HG03342 (cell line): ENCODE measurements around the gene TTLL5.
"Not testable (repeated sequence)": the region's sequence is repeated elsewhere in the genome, so short reads cannot be mapped to it uniquely, and the experiment has no call there.

Experiments used
- ATAC-seq: cut with Tn5 transposase; IDR thresholded peaks from one replicate; pipeline ENCODE4 v1.9.1; 2021; ENCODE audit warnings: mild to moderate bottlenecking, moderate library complexity; ENCODE audit not compliant: unreplicated experiment

The TTLL5 gene

GRCh38 chr14:75649773-75650172, 11.3 kb upstream of the TTLL5 start:
- ATAC-seq: no peak

DNA sequence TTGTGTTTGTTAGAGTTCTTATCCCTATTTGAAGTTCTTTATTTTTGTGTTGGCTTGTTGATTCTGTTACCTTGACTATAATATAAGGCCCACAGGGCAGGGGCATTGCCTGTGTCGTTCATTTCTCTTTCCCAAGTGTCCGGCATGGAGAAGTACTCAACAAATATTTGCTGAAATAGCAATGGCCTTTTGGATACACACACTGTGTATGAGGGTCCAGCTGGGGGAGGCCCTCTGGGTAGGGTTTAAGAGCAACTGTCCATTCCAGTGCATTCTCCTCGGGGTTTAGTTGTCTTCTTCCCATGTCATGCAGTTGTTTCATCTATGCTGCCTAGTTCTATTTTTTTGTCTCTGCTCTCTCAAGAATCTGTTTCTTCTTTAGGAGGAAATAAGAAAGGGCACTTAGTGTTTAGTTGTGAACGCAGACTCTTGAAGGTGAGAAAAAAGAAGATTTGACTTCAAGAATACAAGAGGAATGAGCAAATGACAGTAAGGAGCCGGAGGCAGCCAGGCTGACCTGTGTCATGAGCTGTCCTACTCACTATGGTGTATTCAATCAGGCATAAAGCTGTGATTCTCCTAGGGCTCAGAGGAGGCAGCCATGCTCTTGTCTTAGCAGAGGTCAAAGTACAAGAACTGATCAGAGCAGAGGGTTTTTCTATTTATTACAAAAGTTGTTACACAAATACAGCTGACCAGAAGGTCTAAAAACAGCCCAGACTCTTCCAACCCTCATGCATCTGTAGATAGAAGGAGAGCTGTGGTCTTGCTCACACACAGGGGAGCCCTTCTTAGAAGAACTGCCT, 10.6 kb upstream of the TTLL5 start:
- ATAC-seq: no peak

DNA sequence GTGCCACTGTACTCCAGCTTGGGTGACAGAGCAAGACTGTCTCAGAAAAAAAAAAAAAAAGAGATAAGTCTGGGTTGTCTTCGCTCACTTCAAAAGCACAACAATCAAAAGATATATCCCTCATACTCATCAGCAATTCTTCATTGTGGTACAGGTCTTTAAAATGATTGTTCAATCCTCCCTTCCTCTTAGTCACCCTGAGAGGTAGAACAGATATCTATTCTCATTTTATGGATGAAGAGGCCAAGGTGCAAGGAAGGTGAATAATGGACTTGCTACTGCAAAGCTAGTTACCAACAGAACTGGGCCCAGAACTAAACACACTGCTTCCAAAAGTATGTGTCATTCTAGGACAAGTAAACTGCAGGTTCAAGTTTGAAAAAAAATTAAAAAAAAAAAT, 7.5 kb upstream of the TTLL5 start:
- ATAC-seq: no peak

GRCh38 chr14:75654127-75654732, 6.8 kb upstream of the TTLL5 start:
- ATAC-seq: no peak

- ATAC-seq: no peak
Observed at GRCh38 chr14:75655235-75655634, 5.8 kb upstream of the TTLL5 start.

- ATAC-seq: no peak
Observed at GRCh38 chr14:75657331-75657730, 3.7 kb upstream of the TTLL5 start.

DNA sequence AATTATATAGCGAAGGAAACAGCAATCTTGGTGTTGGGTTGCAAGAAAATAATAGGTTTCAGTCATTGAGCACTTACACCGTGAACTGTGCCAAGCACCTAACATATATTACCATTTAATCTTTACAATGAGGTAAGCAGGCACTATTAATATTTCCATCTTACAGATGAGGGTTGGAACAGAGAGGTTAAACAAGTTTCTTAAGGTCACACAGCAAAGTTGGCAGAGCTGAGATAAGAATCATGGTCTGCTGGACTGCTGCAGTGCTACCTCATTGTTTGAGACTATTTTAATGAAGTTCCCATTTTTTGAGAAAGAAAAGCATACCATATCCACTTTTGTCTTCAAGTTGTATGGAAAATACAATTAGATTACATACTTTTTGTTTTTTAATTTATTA, 2.1 kb upstream of the TTLL5 start:
- ATAC-seq: no peak

DNA sequence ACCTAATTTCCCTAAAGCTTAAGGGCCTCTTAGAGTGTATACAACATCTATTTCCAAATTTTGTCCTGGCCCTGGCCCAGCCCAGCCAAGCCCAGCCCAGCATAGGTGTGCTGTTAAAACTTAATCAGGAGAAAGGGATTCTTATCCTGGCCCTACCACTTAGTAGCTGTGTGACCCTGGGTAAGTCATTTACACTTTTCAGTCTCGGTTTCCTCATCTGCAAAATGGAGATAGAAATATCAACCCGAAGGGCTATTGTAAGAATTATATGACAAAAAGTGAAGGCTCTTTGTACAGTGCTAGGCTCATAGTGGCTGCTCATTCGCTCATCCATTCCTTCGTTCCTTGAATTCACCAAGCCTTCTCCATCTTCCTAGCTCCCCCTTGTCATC, 812 bp upstream of the TTLL5 start:
- ATAC-seq: no peak

GRCh38 chr14:75661499-75661814, 411 bp downstream of the TTLL5 start:
- no peak for ATAC-seq

DNA sequence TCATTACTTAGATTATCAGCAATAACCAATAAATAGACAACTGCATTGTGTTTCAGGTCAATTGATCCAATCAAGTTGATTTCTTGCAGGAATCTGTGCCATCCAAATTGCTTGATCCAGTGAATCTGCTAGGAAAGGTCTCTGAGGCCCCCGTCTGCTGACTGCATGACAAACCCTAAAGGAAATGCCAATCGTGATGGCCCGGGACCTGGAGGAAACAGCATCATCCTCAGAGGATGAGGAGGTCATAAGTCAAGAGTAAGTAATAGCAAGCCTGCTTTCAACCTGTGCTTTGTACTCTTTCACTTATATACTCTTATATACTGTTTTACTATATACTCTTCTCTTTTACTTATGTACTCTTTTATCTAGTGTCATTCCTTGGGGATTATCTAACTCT, 1.9 kb downstream of the TTLL5 start:
- ATAC-seq: no peak

DNA sequence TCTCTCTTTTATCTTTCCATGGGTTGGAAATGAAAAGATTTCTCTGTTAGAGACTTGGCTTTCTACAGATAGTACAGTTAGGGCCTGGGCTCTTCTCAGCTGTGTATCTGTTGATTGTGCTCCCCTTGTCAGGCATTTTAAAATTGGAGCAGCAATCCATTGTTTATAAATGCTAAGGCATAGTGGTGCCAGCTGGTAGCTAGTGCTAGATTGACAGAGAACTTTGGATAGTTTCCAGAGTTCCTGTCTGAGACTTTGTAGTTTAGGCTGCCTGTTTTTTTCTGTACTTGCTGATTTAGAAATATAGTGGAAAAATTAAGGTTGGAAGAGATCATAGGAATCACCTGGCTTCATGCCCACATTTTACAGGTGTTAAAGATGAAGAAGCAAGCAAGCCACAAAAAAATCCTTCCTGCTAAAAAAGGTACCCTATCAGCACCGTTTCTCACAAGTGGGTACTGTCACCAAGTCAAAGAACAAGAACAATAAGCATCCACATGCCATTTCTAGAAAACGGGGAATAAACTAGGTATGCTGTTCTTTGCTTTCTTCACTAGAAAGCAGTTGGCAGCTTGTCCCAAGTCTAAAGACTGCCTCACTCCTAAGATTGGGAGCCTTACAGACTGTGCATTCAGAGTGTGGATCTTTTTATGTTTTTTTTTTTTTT, 6.2 kb downstream of the TTLL5 start:
- no peak for ATAC-seq

- no peak for ATAC-seq
Observed at GRCh38 chr14:75672605-75673192, 11.7 kb downstream of the TTLL5 start.

GRCh38 chr14:75673345-75674035, 12.4 kb downstream of the TTLL5 start:
- ATAC-seq: no peak

- ATAC-seq: no peak
Observed at GRCh38 chr14:75675265-75675960, 14.4 kb downstream of the TTLL5 start.

DNA sequence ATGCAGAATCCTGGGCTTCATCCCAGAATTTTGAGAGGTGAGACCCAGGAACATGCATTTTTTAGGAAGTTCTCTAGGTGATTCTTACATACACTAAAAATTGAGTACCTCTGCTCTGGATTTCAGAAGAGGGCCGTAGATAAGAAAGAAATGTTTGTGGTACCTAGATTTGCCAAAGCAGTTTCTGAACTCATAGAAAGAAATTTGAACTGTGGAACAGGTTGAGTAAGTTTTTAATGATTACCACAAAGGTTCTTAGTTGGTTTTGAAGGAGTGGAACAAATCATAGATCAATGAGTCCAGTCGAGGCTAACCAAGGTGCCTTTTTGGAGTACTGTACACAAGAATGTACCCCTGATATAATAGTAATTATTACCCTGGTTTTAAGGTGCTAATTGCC, 24.9 kb downstream of the TTLL5 start:
- ATAC-seq: no peak

DNA sequence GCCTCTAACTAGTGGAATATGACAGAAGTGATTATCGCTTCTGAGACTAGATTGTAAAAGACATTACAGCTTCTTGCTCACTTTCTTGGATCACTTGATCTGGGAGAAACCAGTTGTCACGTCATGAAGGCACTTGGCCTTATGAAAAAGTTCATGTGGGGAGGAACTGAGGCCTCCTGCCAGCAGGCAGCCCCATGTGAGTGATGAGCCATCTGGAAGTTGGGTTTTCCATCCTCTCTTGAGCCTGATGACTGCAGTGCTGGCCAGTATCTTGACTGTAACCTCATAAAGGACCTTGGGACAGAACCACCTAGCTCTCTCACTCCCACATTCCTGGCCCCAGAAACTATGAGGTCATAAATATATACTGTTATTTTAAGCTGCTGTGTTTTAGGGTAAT, 28.0 kb downstream of the TTLL5 start:
- no peak for ATAC-seq

DNA sequence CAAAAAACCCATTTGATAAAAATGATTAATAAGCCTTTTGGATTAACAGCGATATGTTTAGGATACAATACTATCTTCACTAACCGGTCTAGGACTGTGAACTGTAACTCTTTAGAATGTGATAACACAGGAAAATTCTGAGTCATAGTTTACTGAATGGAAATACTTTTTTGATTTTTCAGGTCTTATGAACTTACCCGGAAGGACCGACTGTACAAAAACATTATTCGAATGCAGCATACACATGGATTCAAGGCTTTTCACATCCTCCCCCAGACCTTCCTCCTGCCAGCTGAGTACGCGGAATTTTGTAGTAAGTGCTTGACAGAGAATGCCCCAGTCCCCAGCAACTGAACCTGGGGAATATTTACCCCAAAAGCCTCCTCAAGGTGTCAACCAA, 29.0 kb downstream of the TTLL5 start:
- no peak for ATAC-seq

- not testable (repeated sequence) for ATAC-seq
Observed at GRCh38 chr14:75695025-75695424, 34.0 kb downstream of the TTLL5 start.

GRCh38 chr14:75697386-75697785, 36.3 kb downstream of the TTLL5 start:
- no peak for ATAC-seq

DNA sequence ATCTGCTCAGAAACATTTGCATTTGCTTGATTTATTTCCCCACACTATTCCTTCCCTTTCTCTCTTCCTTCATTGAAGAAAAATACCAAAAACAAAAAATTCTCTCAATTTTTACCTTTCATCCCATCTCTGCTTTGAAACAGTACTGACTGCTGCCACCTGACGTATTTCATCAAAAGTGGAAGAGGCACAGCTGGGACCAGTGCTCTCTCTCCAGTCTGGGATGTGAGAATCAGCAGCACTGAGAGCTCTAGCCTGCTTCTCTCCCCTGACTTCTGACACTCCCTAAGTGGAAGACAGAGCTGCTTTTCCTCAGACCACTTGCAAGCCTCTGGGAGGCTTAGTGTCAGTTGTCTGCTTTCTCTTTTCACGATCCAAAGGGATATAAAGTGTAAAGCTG, 36.9 kb downstream of the TTLL5 start:
- no peak for ATAC-seq

DNA sequence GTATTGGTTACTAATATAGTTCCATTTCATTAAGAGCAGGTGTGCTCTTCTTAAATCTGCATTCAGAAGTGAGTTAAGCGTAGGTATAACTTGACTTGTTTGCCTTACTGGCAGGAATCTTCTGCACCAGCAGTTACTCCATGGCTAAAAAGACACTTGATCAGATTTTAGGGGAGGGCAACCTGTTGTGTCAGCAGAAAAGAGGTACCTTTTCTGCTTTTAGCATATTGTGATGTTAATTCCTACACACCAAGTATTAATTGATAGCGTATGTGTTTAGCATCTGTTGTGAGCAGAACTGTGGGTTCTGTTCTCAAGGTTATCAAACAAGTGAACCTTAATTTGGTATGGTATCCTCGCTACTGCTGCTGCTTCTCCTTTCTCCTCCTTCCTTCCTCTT, 38.3 kb downstream of the TTLL5 start:
- ATAC-seq: no peak
